ENCODE measurements around the gene RYR3. TPM values are rescaled to one million over a fixed set of nuclear protein-coding genes. Genes with fewer than 3 reads are reported as not detected.

RYR3 gene
- polyA plus RNA-seq, 1 donor (not counting 4 experiments of a cell fraction or from before 2014, with no cell fraction given) = 0.04 TPM

DNA sequence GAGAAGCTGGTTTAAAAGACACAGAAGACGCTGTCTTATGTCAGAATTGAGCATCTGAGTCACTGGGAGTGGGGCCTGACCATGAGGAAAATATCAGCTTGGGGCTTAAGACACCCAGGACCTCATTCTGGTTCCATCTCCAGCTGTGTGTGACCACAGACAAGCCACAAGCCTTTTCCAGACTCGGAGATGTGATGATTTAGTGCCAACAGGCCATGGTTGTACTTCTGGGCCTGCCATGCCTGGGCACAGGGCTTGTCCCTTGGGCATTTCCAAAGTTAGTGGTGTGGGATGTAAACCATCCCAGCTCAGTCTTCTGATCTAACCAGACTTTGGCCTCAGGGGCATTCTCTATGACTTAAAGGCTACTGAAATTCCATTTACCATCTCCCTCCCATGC, 269.8 kb downstream of the RYR3 start:
- Histone ChIP-seq H3K27me3 (ENCODE audit: control insufficient read depth, extremely low read depth, insufficient read depth, low read length) (no peaks in the 10 kb centered on the region), H3K79me2 (ENCODE audit: control insufficient read depth, insufficient read depth, low read length) (no peaks in the 10 kb centered on the region), H3K9me1 (ENCODE audit: control insufficient read depth, extremely low read depth, insufficient read depth, low read length) (no peaks in the 10 kb centered on the region), H3K4me2 (ENCODE audit: control insufficient read depth, extremely low read depth, insufficient read depth, low read depth, low read length) (peak overlapping the region; percentile 16), H3K4me1 (ENCODE audit: control insufficient read depth, extremely low read depth, insufficient read depth, low read length) (peaks cover 10% of the 10 kb centered on the region), H3K9ac (ENCODE audit: control insufficient read depth, extremely low read depth, insufficient read depth, low read length) (peak overlapping the region; percentile 3), H3K27ac (ENCODE audit: control insufficient read depth, insufficient read depth, low read length) (peak overlapping the region; percentile 52), H2AFZ (ENCODE audit: control insufficient read depth, low read length) (peak overlapping the region; percentile 39), H4K20me1 (ENCODE audit: control insufficient read depth, extremely low read depth, insufficient read depth, low read length) (no peaks in the 10 kb centered on the region), H3K4me3 (ENCODE audit: control insufficient read depth in 2 of 3, extremely low read depth in 1 of 3, insufficient read depth in 2 of 3, low read depth in 1 of 3, low read length in 3 of 3) (no peak overlapping the region), H3K9me3 (ENCODE audit: control insufficient read depth, low read depth, low read length) (no peaks in the 10 kb centered on the region), H3K36me3 (ENCODE audit: control insufficient read depth in 2 of 2, extremely low read depth in 1 of 2, insufficient read depth in 2 of 2, low read length in 2 of 2) (no peaks in the 10 kb centered on the region)
- dilution Hi-C loops (cut with MboI; ENCODE audit: extremely low pct_ligation_motif_present, low sequenced_read_pairs) = no loop called here
- DNase-seq (ENCODE audit: low read depth, low spot score) = no peak
- FAIRE-seq = peak; percentile 39
- TF ChIP-seq EZH2 (IDR thresholded peaks at IDR 0.05; ENCODE audit: low read length) = no peak
- TF ChIP-seq, protein P1, sequence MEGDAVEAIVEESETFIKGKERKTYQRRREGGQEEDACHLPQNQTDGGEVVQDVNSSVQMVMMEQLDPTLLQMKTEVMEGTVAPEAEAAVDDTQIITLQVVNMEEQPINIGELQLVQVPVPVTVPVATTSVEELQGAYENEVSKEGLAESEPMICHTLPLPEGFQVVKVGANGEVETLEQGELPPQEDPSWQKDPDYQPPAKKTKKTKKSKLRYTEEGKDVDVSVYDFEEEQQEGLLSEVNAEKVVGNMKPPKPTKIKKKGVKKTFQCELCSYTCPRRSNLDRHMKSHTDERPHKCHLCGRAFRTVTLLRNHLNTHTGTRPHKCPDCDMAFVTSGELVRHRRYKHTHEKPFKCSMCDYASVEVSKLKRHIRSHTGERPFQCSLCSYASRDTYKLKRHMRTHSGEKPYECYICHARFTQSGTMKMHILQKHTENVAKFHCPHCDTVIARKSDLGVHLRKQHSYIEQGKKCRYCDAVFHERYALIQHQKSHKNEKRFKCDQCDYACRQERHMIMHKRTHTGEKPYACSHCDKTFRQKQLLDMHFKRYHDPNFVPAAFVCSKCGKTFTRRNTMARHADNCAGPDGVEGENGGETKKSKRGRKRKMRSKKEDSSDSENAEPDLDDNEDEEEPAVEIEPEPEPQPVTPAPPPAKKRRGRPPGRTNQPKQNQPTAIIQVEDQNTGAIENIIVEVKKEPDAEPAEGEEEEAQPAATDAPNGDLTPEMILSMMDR (optimal IDR thresholded peaks at IDR 0.05 in 1 of 3, IDR thresholded peaks at IDR 0.05 in 1 of 3, conservative IDR thresholded peaks at IDR 0.05 in 1 of 3; ENCODE audit: extremely low read depth in 1 of 3, insufficient read depth in 2 of 3, low read length in 3 of 3) = no peak

DNA sequence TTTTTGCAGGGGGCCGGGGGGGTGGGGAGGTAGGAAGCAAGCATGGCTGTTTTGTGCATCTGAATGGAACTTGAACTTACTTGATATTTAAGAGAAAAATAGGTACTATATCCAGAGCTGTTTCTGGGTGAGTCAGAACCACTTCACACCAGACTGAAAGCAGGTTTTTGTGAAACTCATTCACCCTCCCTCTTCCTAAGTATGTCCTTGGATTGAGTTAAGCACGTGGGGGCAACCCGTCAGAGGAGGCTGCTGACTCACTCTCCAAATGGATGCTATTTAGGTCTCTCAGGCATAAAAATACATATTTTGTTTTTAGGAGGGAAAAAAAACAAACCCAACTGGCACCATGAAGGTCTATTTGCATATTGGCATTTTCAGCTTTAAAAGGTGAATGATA, 270.3 kb downstream of the RYR3 start:
- Histone ChIP-seq H3K36me3 (ENCODE audit: control insufficient read depth in 2 of 2, extremely low read depth in 1 of 2, insufficient read depth in 2 of 2, low read length in 2 of 2) (no peaks in the 10 kb centered on the region), H3K79me2 (ENCODE audit: control insufficient read depth, insufficient read depth, low read length) (no peaks in the 10 kb centered on the region), H3K9me3 (ENCODE audit: control insufficient read depth, low read depth, low read length) (no peaks in the 10 kb centered on the region), H2AFZ (ENCODE audit: control insufficient read depth, low read length) (no peak overlapping the region), H3K9ac (ENCODE audit: control insufficient read depth, extremely low read depth, insufficient read depth, low read length) (no peak overlapping the region), H3K9me1 (ENCODE audit: control insufficient read depth, extremely low read depth, insufficient read depth, low read length) (no peaks in the 10 kb centered on the region), H3K4me3 (ENCODE audit: control insufficient read depth in 2 of 3, extremely low read depth in 1 of 3, insufficient read depth in 2 of 3, low read depth in 1 of 3, low read length in 3 of 3) (no peak overlapping the region), H4K20me1 (ENCODE audit: control insufficient read depth, extremely low read depth, insufficient read depth, low read length) (no peaks in the 10 kb centered on the region), H3K4me1 (ENCODE audit: control insufficient read depth, extremely low read depth, insufficient read depth, low read length) (peaks cover 10% of the 10 kb centered on the region), H3K4me2 (ENCODE audit: control insufficient read depth, extremely low read depth, insufficient read depth, low read depth, low read length) (no peak overlapping the region), H3K27me3 (ENCODE audit: control insufficient read depth, extremely low read depth, insufficient read depth, low read length) (no peaks in the 10 kb centered on the region), H3K27ac (ENCODE audit: control insufficient read depth, insufficient read depth, low read length) (peak overlapping the region; percentile 52)
- dilution Hi-C loops (cut with MboI; ENCODE audit: extremely low pct_ligation_motif_present, low sequenced_read_pairs) = no loop called here
- FAIRE-seq (peak; percentile 74), DNase-seq (ENCODE audit: low read depth, low spot score) (peak; percentile 56)
- TF ChIP-seq, protein P1 (optimal IDR thresholded peaks at IDR 0.05 in 1 of 3, IDR thresholded peaks at IDR 0.05 in 1 of 3, conservative IDR thresholded peaks at IDR 0.05 in 1 of 3; ENCODE audit: extremely low read depth in 1 of 3, insufficient read depth in 2 of 3, low read length in 3 of 3) = no peak
- no peak for TF ChIP-seq EZH2 (IDR thresholded peaks at IDR 0.05; ENCODE audit: low read length)
